C4-2B (cell line): ENCODE measurements around the gene PGBD4.

ENCODE experiments used
- ZFX ChIP-seq: fragments of 450-650 bp; IDR thresholded peaks from 2 replicates; pipeline ENCODE4 v1.6.1; 2017
- TF ChIP-seq, protein P1 (sequence below): fragments of 450-650 bp; conservative IDR thresholded peaks from 2 replicates; pipeline ENCODE4 v1.5.1; 2017; ENCODE audit warnings: mild to moderate bottlenecking

DNA sequence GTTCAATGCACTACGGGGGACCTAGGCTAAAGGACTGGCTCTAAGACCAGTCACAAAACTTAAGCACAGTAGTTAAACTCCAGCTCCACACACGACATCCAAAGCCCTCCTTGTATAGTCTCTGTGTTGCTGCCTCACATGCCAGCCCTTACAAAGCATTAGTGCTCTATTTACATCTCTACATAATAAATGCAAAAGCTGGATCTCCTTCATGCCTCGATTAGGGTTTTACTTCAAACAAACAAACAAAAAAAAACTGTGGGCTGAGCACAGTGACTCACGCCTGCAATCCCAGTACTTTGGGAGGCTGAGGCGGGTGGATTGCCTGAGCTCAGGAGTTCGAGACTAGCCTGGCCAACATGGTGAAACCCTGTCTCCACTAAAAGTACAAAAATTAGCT is 9.6 kb downstream of the PGBD4 start:
- TF ChIP-seq, protein P1, sequence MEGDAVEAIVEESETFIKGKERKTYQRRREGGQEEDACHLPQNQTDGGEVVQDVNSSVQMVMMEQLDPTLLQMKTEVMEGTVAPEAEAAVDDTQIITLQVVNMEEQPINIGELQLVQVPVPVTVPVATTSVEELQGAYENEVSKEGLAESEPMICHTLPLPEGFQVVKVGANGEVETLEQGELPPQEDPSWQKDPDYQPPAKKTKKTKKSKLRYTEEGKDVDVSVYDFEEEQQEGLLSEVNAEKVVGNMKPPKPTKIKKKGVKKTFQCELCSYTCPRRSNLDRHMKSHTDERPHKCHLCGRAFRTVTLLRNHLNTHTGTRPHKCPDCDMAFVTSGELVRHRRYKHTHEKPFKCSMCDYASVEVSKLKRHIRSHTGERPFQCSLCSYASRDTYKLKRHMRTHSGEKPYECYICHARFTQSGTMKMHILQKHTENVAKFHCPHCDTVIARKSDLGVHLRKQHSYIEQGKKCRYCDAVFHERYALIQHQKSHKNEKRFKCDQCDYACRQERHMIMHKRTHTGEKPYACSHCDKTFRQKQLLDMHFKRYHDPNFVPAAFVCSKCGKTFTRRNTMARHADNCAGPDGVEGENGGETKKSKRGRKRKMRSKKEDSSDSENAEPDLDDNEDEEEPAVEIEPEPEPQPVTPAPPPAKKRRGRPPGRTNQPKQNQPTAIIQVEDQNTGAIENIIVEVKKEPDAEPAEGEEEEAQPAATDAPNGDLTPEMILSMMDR = no peak
- TF ChIP-seq ZFX = no peak
